Mesenchymal stem cell (in vitro differentiated cells and primary cell): ENCODE results near the gene SLC45A2.
"Not testable (repeated sequence)": the region's sequence is repeated elsewhere in the genome, so short reads cannot be mapped to it uniquely, and the experiment has no call there.

Source experiments
- DNase-seq: peaks from one replicate; pipeline ENCODE4 v3.0.0-alpha.2; 2013
- H2AFZ ChIP-seq: one replicate; pipeline ENCODE4 v1.6.1; 2013; ENCODE audit warnings: low read depth, mild to moderate bottlenecking, control low read depth, inconsistent platforms, low read length, moderate library complexity
- H2AK5ac ChIP-seq: 2 replicates; pipeline ENCODE4 v1.6.1; 2013; ENCODE audit warnings: low read length, moderate library complexity, mild to moderate bottlenecking, inconsistent platforms; ENCODE audit not compliant: severe bottlenecking
- H2BK120ac ChIP-seq: one replicate; pipeline ENCODE4 v1.6.1; 2013; ENCODE audit warnings: low read depth, mild to moderate bottlenecking, inconsistent platforms, low read length, moderate library complexity
- H2BK12ac ChIP-seq, 2 experiments: one replicate each; pipeline ENCODE4 v1.6.1; 2013; ENCODE audit warnings: inconsistent platforms in 2 of 2, low read length in 2 of 2, mild to moderate bottlenecking in 2 of 2, moderate library complexity in 2 of 2, control low read depth in 1 of 2
- H2BK15ac ChIP-seq: one replicate; pipeline ENCODE4 v1.6.1; 2013; ENCODE audit warnings: mild to moderate bottlenecking, low read depth, inconsistent platforms; ENCODE audit not compliant: poor library complexity, severe bottlenecking
- H2BK5ac ChIP-seq: 2 replicates; pipeline ENCODE4 v1.6.1; 2013; ENCODE audit warnings: low read depth, mild to moderate bottlenecking, low read length, control low read depth, inconsistent platforms; ENCODE audit not compliant: poor library complexity, severe bottlenecking
- H3K14ac ChIP-seq, 2 experiments: one replicate each; pipeline ENCODE4 v1.6.1; 2013; ENCODE audit warnings: inconsistent platforms in 2 of 2, low read length in 2 of 2, control low read depth in 1 of 2, mild to moderate bottlenecking in 1 of 2, moderate library complexity in 1 of 2
- H3K18ac ChIP-seq, 2 experiments: one replicate each; pipeline ENCODE4 v1.6.1; 2013; ENCODE audit warnings: inconsistent platforms in 2 of 2, low read length in 2 of 2, control low read depth in 1 of 2, low read depth in 1 of 2, mild to moderate bottlenecking in 1 of 2
- H3K23ac ChIP-seq, 2 experiments: one replicate each; pipeline ENCODE4 v1.6.1; 2013; ENCODE audit warnings: inconsistent platforms in 2 of 2, low read length in 2 of 2, mild to moderate bottlenecking in 2 of 2, moderate library complexity in 2 of 2, control low read depth in 1 of 2
- H3K27ac ChIP-seq: 2 replicates; pipeline ENCODE4 v1.5.1; 2013; ENCODE audit warnings: mild to moderate bottlenecking, moderate library complexity, low read length, control low read depth, inconsistent platforms; ENCODE audit not compliant: poor library complexity, severe bottlenecking
- H3K27me3 ChIP-seq, 2 experiments: 2 replicates each; pipeline versions ENCODE4 v1.6.1 to v1.7.0; 2013; ENCODE audit warnings: low read length in 2 of 2, mild to moderate bottlenecking in 2 of 2, moderate library complexity in 2 of 2, control low read depth in 1 of 2, inconsistent platforms in 1 of 2; ENCODE audit not compliant: control insufficient read depth in 1 of 2, insufficient read depth in 1 of 2
- H3K36me3 ChIP-seq, 2 experiments: 2 replicates each; pipeline versions ENCODE4 v1.6.1 to v1.7.0; 2013; ENCODE audit warnings: low read length in 2 of 2, control low read depth in 1 of 2, inconsistent platforms in 1 of 2, low read depth in 1 of 2, mild to moderate bottlenecking in 1 of 2; ENCODE audit not compliant: insufficient read depth in 2 of 2, control insufficient read depth in 1 of 2
- H3K4ac ChIP-seq, 2 experiments: one replicate each; pipeline ENCODE4 v1.6.1; 2013; ENCODE audit warnings: inconsistent platforms in 2 of 2, low read length in 2 of 2, mild to moderate bottlenecking in 2 of 2, moderate library complexity in 2 of 2, control low read depth in 1 of 2, low read depth in 1 of 2
- H3K4me1 ChIP-seq: 2 replicates; pipeline ENCODE4 v1.6.1; 2013; ENCODE audit warnings: low read depth, low read length, control low read depth; ENCODE audit not compliant: control insufficient read depth, insufficient read depth
- H3K4me2 ChIP-seq: 2 replicates; pipeline ENCODE4 v1.6.1; 2013; ENCODE audit warnings: low read length, mild to moderate bottlenecking, inconsistent platforms; ENCODE audit not compliant: poor library complexity, severe bottlenecking
- H3K4me3 ChIP-seq, 2 experiments: 2 replicates each; pipeline versions ENCODE4 v1.5.1 to v1.7.0; 2013; ENCODE audit warnings: low read length in 2 of 2, mild to moderate bottlenecking in 2 of 2, control low read depth in 1 of 2, low read depth in 1 of 2; ENCODE audit not compliant: insufficient read depth in 1 of 2
- H3K79me1 ChIP-seq: replicated peaks from 2 replicates; pipeline ENCODE4 v1.6.1; 2013; ENCODE audit warnings: mild to moderate bottlenecking, control low read depth, low read length, inconsistent platforms; ENCODE audit not compliant: poor library complexity, severe bottlenecking
- H3K9ac ChIP-seq: 2 replicates; pipeline ENCODE4 v1.7.0; 2013; ENCODE audit warnings: mild to moderate bottlenecking, low read length, moderate library complexity
- H3K9me3 ChIP-seq: 2 replicates; pipeline ENCODE4 v1.7.0; 2013; ENCODE audit warnings: mild to moderate bottlenecking, low read length; ENCODE audit not compliant: control insufficient read depth
- H4K8ac ChIP-seq: one replicate; pipeline ENCODE4 v1.6.1; 2013; ENCODE audit warnings: inconsistent platforms, mild to moderate bottlenecking, low read length, moderate library complexity
- H4K91ac ChIP-seq: one replicate; pipeline ENCODE4 v1.6.1; 2013; ENCODE audit warnings: mild to moderate bottlenecking, low read length, inconsistent platforms
- WGBS: methylation state at CpG from one replicate; pipeline ENCODE4 v1.1.7; 2013; ENCODE audit warnings: mixed read lengths; 5-methylcytosine and 5-hydroxymethylcytosine counted together

The SLC45A2 gene

GRCh38 chr5:33921002-33921401, 63.5 kb downstream of the SLC45A2 start:
- no peak overlapping the region for H2BK12ac ChIP-seq
- no peak overlapping the region for H2AFZ ChIP-seq
- H2BK5ac ChIP-seq, result no peak overlapping the region
- peaks cover 26% of the 10 kb centered on the region for H3K9me3 ChIP-seq
- H3K36me3 ChIP-seq, result no peaks in the 10 kb centered on the region
- H3K4me1 ChIP-seq, result no peaks in the 10 kb centered on the region
- no peak overlapping the region for H3K18ac ChIP-seq
- H3K27me3 ChIP-seq, result no peaks in the 10 kb centered on the region
- H3K4ac ChIP-seq, result no peak overlapping the region
- no peak overlapping the region for H4K8ac ChIP-seq
- H3K9ac ChIP-seq, result no peak overlapping the region
- DNase-seq, result no peak
- H3K23ac ChIP-seq, result no peak overlapping the region
- no peak overlapping the region for H2BK15ac ChIP-seq
- H3K14ac ChIP-seq, result no peak overlapping the region
- H2AK5ac ChIP-seq, result no peak overlapping the region
- H3K27ac ChIP-seq, result no peak overlapping the region
- no peak overlapping the region for H4K91ac ChIP-seq
- no peak overlapping the region for H3K4me2 ChIP-seq
- no peak overlapping the region for H3K4me3 ChIP-seq
- no peaks in the 10 kb centered on the region for H3K79me1 ChIP-seq
- 100% methylated on average over 1 of the region's 1 CpG for WGBS
- no peak overlapping the region for H2BK120ac ChIP-seq

DNA sequence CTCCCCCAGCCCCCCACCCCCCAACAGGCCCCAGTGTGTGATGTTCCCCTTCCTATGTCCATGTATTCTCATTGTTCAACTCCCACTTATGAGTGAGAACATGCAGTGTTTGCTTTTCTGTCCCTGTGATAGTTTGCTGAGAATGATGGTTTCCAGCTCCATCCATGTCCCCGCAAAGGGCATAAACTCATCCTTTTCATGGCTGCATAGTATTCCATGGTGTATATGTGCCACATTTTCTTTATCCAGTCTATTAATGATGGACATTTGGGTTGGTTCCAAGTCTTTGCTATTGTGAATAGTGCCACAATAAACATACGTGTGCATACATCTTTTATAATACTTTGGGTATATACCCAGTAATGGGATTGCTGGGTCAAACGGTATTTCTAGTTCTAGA, 69.6 kb downstream of the SLC45A2 start:
- not testable (repeated sequence) for H4K91ac ChIP-seq, H3K4me3 ChIP-seq, H3K23ac ChIP-seq, H2BK120ac ChIP-seq, H2BK5ac ChIP-seq, H3K14ac ChIP-seq, H3K4ac ChIP-seq, H3K27me3 ChIP-seq, H3K18ac ChIP-seq, H4K8ac ChIP-seq, DNase-seq, H3K4me1 ChIP-seq, H3K9ac ChIP-seq, H2BK12ac ChIP-seq, H3K36me3 ChIP-seq, H3K79me1 ChIP-seq, H3K27ac ChIP-seq, H2BK15ac ChIP-seq, H2AFZ ChIP-seq, H3K4me2 ChIP-seq, H2AK5ac ChIP-seq
- 87% methylated on average over 3 of the region's 3 CpGs for WGBS
- H3K9me3 ChIP-seq, result peaks cover 27% of the 10 kb centered on the region

DNA sequence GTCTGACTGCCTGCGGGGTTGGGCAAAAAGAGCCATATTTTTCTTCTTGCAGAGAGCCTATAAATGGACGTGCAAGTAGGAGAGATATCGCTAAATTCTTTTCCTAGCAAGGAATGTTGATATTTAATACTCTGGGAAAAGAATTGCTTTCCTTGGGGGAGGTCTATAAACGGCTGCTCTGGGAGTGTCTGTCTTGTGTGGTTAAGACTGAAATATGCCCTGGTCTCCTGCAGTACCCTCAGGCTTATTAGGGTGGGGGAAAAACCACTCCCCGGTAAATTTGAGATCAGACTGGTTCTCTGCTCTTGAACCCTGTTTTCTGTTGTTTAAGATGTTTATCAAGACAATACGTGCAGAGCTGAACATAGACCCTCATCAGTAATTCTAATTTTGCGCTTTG, 78.2 kb downstream of the SLC45A2 start:
- H3K4ac ChIP-seq, H3K14ac ChIP-seq, H2BK15ac ChIP-seq, H2BK5ac ChIP-seq, H3K27ac ChIP-seq, H4K91ac ChIP-seq, H3K4me1 ChIP-seq, H3K18ac ChIP-seq, H3K27me3 ChIP-seq, H3K36me3 ChIP-seq, H2BK12ac ChIP-seq, H3K4me2 ChIP-seq, H3K23ac ChIP-seq, H2BK120ac ChIP-seq, H3K79me1 ChIP-seq, DNase-seq, H3K4me3 ChIP-seq, H3K9ac ChIP-seq, H2AK5ac ChIP-seq, H4K8ac ChIP-seq, H2AFZ ChIP-seq: not testable (repeated sequence)
- WGBS, result 92% methylated on average over 7 of the region's 7 CpGs
- peaks cover 31% of the 10 kb centered on the region for H3K9me3 ChIP-seq

GRCh38 chr5:33905381-33905780, 79.1 kb downstream of the SLC45A2 start:
- Histone ChIP-seq H3K27ac (no peak overlapping the region), H3K9ac (no peak overlapping the region), H2AK5ac (no peak overlapping the region), H2BK120ac (no peak overlapping the region), H3K14ac (no peak overlapping the region), H3K23ac (no peak overlapping the region), H3K9me3 (peaks cover 31% of the 10 kb centered on the region), H3K36me3 (no peaks in the 10 kb centered on the region), H2BK5ac (no peak overlapping the region), H4K91ac (no peak overlapping the region), H3K18ac (no peak overlapping the region), H2BK12ac (no peak overlapping the region), H3K4me3 (no peak overlapping the region), H2BK15ac (no peak overlapping the region), H3K4me2 (no peak overlapping the region), H3K4me1 (no peaks in the 10 kb centered on the region), H3K27me3 (no peaks in the 10 kb centered on the region), H4K8ac (no peak overlapping the region), H3K79me1 (no peaks in the 10 kb centered on the region), H2AFZ (no peak overlapping the region), H3K4ac (no peak overlapping the region)
- peak; percentile 63 for DNase-seq
- WGBS, result 80% methylated on average over 1 of the region's 1 CpG
